K562 (cell line): Measurements from ENCODE around the gene SETX. TPM values are rescaled to one million over a fixed set of nuclear protein-coding genes. Genes with fewer than 3 reads are reported as not detected.

ENCODE experiments used
- ATAC-seq: fragments of 200-7000 bp; cut with Tn5 transposase; 3 replicates; pipeline ENCODE4 v1.9.1; 2020; ENCODE audit warnings: moderate library complexity
- BruUV-seq: library from RNA; stranded (reverse); fragments of 400-500 nt; replicated peaks from 2 replicates; lab custom pipeline; 2021; lab: Mats Ljungman, UMichigan
- CTCF ChIA-PET: fragments of 300-600 bp; formaldehyde crosslinking; extraction: SDS; loops from one replicate; lab custom pipeline; 2021; ENCODE audit warnings: low intra/inter-chr PET ratio; lab: Yijun Ruan, JAX
- POLR2A ChIA-PET: fragments of 300-600, 350-650 bp; sonication (Branson Sonifier 250); formaldehyde crosslinking; extraction: SDS; loops from one replicate; lab custom pipeline; 2021; ENCODE audit warnings: antibody characterized with exemption, inconsistent platforms; lab: Yijun Ruan, JAX
- DNase-seq, 4 experiments: peaks; one replicate each; pipeline versions ENCODE4 v3.0.0 to v3.0.0-alpha.2; 2011 to 2018; ENCODE audit warnings: low spot score in 3 of 4, mixed read lengths in 3 of 4; ENCODE audit errors: extremely low read depth in 1 of 4
- FAIRE-seq: peaks from 2 replicates; lab custom pipeline; 2011; peaks lifted over from hg19 to GRCh38; lab: Jason Lieb, UNC
- H2AFZ ChIP-seq: 2 replicates; pipeline ENCODE4 v1.6.0; 2011; ENCODE audit warnings: low read depth, low read length, control low read depth, inconsistent platforms
- H3K27ac ChIP-seq: fragments of 200-600 bp; 3 replicates; pipeline ENCODE4 v1.8.0; 2011; ENCODE audit warnings: low read depth, mild to moderate bottlenecking, control low read depth, inconsistent platforms, low read length, moderate library complexity, mixed read lengths; ENCODE audit errors: extremely low read depth
- H3K27me3 ChIP-seq, 2 experiments: fragments of 300-600 bp in 1 of 2; 2 replicates in 1 of 2; 3 replicates in 1 of 2; pipeline versions ENCODE4 v1.6.0 to v1.8.0; 2011; ENCODE audit warnings: inconsistent platforms in 2 of 2, low read length in 2 of 2, mild to moderate bottlenecking in 1 of 2, mixed read lengths in 1 of 2, moderate library complexity in 1 of 2; ENCODE audit not compliant: control insufficient read depth in 2 of 2, insufficient read depth in 2 of 2
- H3K36me3 ChIP-seq: fragments of 300-600 bp; 3 replicates; pipeline ENCODE4 v1.8.0; 2011; ENCODE audit warnings: mild to moderate bottlenecking, low read length, inconsistent platforms; ENCODE audit not compliant: control insufficient read depth, insufficient read depth
- H3K4me1 ChIP-seq, 2 experiments: fragments of 200-600 bp in 1 of 2; replicated peaks in 1 of 2; 2 replicates in 1 of 2; 3 replicates in 1 of 2; pipeline versions ENCODE4 v1.5.1 to v1.8.0; 2011; ENCODE audit warnings: inconsistent platforms in 2 of 2, low read length in 2 of 2, mild to moderate bottlenecking in 1 of 2, mixed read lengths in 1 of 2, moderate library complexity in 1 of 2; ENCODE audit not compliant: control insufficient read depth in 2 of 2, insufficient read depth in 2 of 2
- H3K4me2 ChIP-seq: 2 replicates; pipeline ENCODE4 v1.6.1; 2011; ENCODE audit warnings: low read length, control low read depth, inconsistent platforms, mixed read lengths; ENCODE audit not compliant: insufficient read depth
- H3K4me3 ChIP-seq: fragments of 200-600 bp; sonication (generic), shearing (Covaris generic); 2 replicates; pipeline ENCODE4 v1.5.1; 2016; ENCODE audit warnings: control low read depth, inconsistent platforms
- H3K79me2 ChIP-seq: fragments of 200-600 bp; 3 replicates; pipeline ENCODE4 v1.8.0; 2011; ENCODE audit warnings: low read length, inconsistent platforms; ENCODE audit not compliant: control insufficient read depth, insufficient read depth
- H3K9ac ChIP-seq, 2 experiments: 2 replicates each; pipeline versions ENCODE4 v1.6.0 to v1.6.1; 2011; ENCODE audit warnings: low read depth in 2 of 2, low read length in 2 of 2, control low read depth in 1 of 2, inconsistent platforms in 1 of 2, mild to moderate bottlenecking in 1 of 2, mixed read lengths in 1 of 2; ENCODE audit not compliant: insufficient read depth in 1 of 2
- H3K9me1 ChIP-seq: one replicate; pipeline ENCODE4 v1.6.0; 2011; ENCODE audit warnings: inconsistent platforms, mild to moderate bottlenecking, low read length, moderate library complexity; ENCODE audit not compliant: control insufficient read depth, insufficient read depth
- H3K9me3 ChIP-seq: replicated peaks from 2 replicates; pipeline ENCODE4 v1.5.1; 2011; ENCODE audit warnings: low read depth, low read length, inconsistent platforms; ENCODE audit not compliant: control insufficient read depth, insufficient read depth
- H4K20me1 ChIP-seq: replicated peaks from 2 replicates; pipeline ENCODE4 v1.6.1; 2011; ENCODE audit warnings: low read length, inconsistent platforms, mixed read lengths; ENCODE audit not compliant: control insufficient read depth, insufficient read depth
- CTBP1 ChIP-seq: fragments of 450-650 bp; IDR thresholded peaks from 2 replicates; pipeline ENCODE4 v1.6.1; 2016; ENCODE audit warnings: borderline replicate concordance
- GTF3C2 ChIP-seq: IDR thresholded peaks from 3 replicates; pipeline ENCODE4 v1.6.1; 2011; ENCODE audit warnings: borderline replicate concordance, mild to moderate bottlenecking, moderate library complexity; ENCODE audit not compliant: insufficient read length; ENCODE audit errors: extremely low read depth
- NFE2 ChIP-seq: IDR thresholded peaks from 2 replicates; pipeline ENCODE4 v1.6.1; 2014; ENCODE audit warnings: antibody characterized with exemption, low read depth
- NFXL1 ChIP-seq: fragments of 450-650 bp; formaldehyde crosslinking; IDR thresholded peaks from 2 replicates; pipeline ENCODE4 v1.4.0; 2021; ENCODE audit warnings: mild to moderate bottlenecking
- PML ChIP-seq: IDR thresholded peaks from 2 replicates; pipeline ENCODE4 v1.6.1; 2012; ENCODE audit warnings: low read length, inconsistent platforms
- SIN3A ChIP-seq, 2 experiments: fragments of 150-350 bp in 1 of 2; IDR thresholded peaks; 2 replicates each; pipeline ENCODE4 v1.6.1; 2011 to 2016; ENCODE audit warnings: borderline replicate concordance in 2 of 2, low read depth in 2 of 2, low read length in 2 of 2, mild to moderate bottlenecking in 2 of 2, moderate library complexity in 2 of 2; ENCODE audit not compliant: control insufficient read depth in 1 of 2
- U2AF1 ChIP-seq: fragments of 200-400 bp; formaldehyde crosslinking; optimal IDR thresholded peaks from 2 replicates; pipeline ENCODE3; 2017; ENCODE audit warnings: mild to moderate bottlenecking, low read depth, low read length, moderate library complexity
- YY1 ChIP-seq, 3 experiments: IDR thresholded peaks; 2 replicates each; pipeline ENCODE4 v1.6.1; 2011; ENCODE audit warnings: low read length in 2 of 3, mild to moderate bottlenecking in 2 of 3, moderate library complexity in 2 of 3, borderline replicate concordance in 1 of 3, control low read depth in 1 of 3, low read depth in 1 of 3; ENCODE audit not compliant: insufficient read depth in 3 of 3, insufficient replicate concordance in 2 of 3, control insufficient read depth in 1 of 3, insufficient read length in 1 of 3; ENCODE audit errors: extremely low read depth in 1 of 3
- ZNF23 ChIP-seq: fragments of 250-450 bp; sonication (Bioruptor Pico); IDR thresholded peaks from 2 replicates; pipeline ENCODE4 v1.4.0; 2020; ENCODE audit warnings: mild to moderate bottlenecking
- WGBS: fragments of 100-300 bp; shearing (Covaris generic); methylation state at CpG from one replicate; pipeline ENCODE4 v1.1.6; 2016; ENCODE audit warnings: low coverage, mixed read lengths; ENCODE audit not compliant: insufficient coverage; ENCODE audit errors: missing lambda C conversion rate; 5-methylcytosine and 5-hydroxymethylcytosine counted together
- in situ Hi-C: fragments of 300-500 bp; cut with MboI; formaldehyde crosslinking; loops from 4 replicates; pipeline ENCODE4 v1.15.0; 2018; ENCODE audit warnings: inconsistent platforms, mixed read lengths
- intact Hi-C: fragments of 100-400 bp; cut with micrococcal nuclease; formaldehyde crosslinking; loops from 2 replicates; pipeline ENCODE4 v1.14.2; 2022
- polyA plus RNA-seq, 8 experiments: library from polyadenylated mRNA; depleted of rRNA in 4 of 8; stranded (reverse) in 5 of 8; unstranded in 3 of 8; fragments of >200 nt; fragmentation: Nextera tagmentation in 2 of 8; fragmentation: Illumina TruSeq in 1 of 8; extraction: Ambion mirVana in 2 of 8; extraction: Trizol in 1 of 8; gene quantifications; 2 replicates each; pipeline versions ENCODE4 v1.2.1 to v1.2.3, GENCODE V29; 2011 to 2014; ENCODE audit warnings: inconsistent platforms in 1 of 8, missing spikeins in 1 of 8
- total RNA-seq, 7 experiments: library from RNA; depleted of rRNA in 6 of 7; stranded (reverse); fragments of >200 nt in 6 of 7; fragmentation: Illumina TruSeq in 2 of 7; extraction: Trizol in 2 of 7; gene quantifications; 2 replicates each; pipeline versions ENCODE4 v1.2.1 to v1.2.3, GENCODE V29; 2011 to 2021; ENCODE audit warnings: low replicate concordance in 1 of 7
- TF ChIP-seq, protein P1 (sequence below): fragments of 250-450 bp; sonication (Bioruptor Pico); IDR thresholded peaks from 2 replicates; pipeline ENCODE4 v1.5.1; 2021; ENCODE audit warnings: mild to moderate bottlenecking
- TF ChIP-seq, protein P2 (sequence below), 2 experiments: fragments of 450-650 bp in 1 of 2; IDR thresholded peaks; 2 replicates each; pipeline ENCODE4 v1.6.1; 2011 to 2017; ENCODE audit warnings: low read depth in 2 of 2, antibody characterized with exemption in 1 of 2, borderline replicate concordance in 1 of 2, low read length in 1 of 2, mild to moderate bottlenecking in 1 of 2, mixed read lengths in 1 of 2; ENCODE audit not compliant: control insufficient read depth in 1 of 2

Gene SETX
- total and polyA plus RNA-seq, 9 of the 15 experiments (the other 6 are each of a cell fraction or from before 2014, with no cell fraction given): 8.7 to 45.7 (median 28.7) TPM

- 0% methylated on average over 3 of the region's 3 CpGs for WGBS
- ATAC-seq (no peak), DNase-seq (no peak), FAIRE-seq (no peak)
- POLR2A ChIA-PET: interaction anchor here (0.6 to 0.8 kb wide), 3 partner anchors 481 to 1675 kb away, joined by 3 to 5 read pairs (median 3); no protein-coding TSS in a partner anchor
- H3K4me1 ChIP-seq: peaks cover 0 to 46% of the 10 kb centered on the region in 2 experiments; a peak in 4 of 5 replicates
- peaks cover 12% of the 10 kb centered on the region for H4K20me1 ChIP-seq
- no peaks in the 10 kb centered on the region for H3K36me3 ChIP-seq
- H3K27ac ChIP-seq: no peak overlapping the region
- H3K79me2 ChIP-seq: no peaks in the 10 kb centered on the region
- H3K9me1 ChIP-seq: no peaks in the 10 kb centered on the region
- in situ Hi-C loops: no loop called here
- CTCF ChIA-PET: no interaction called here
- H3K9ac ChIP-seq: no peak overlapping the region
- intact Hi-C loops: no loop called here
- no peak overlapping the region for H3K4me2 ChIP-seq
- peaks cover 26 to 79% of the 10 kb centered on the region in 2 experiments for H3K27me3 ChIP-seq
- BruUV-seq: no TSS peak
- no peak overlapping the region for H2AFZ ChIP-seq
- H3K9me3 ChIP-seq: no peaks in the 10 kb centered on the region
- H3K4me3 ChIP-seq: no peak overlapping the region
- TF ChIP-seq, protein P1, sequence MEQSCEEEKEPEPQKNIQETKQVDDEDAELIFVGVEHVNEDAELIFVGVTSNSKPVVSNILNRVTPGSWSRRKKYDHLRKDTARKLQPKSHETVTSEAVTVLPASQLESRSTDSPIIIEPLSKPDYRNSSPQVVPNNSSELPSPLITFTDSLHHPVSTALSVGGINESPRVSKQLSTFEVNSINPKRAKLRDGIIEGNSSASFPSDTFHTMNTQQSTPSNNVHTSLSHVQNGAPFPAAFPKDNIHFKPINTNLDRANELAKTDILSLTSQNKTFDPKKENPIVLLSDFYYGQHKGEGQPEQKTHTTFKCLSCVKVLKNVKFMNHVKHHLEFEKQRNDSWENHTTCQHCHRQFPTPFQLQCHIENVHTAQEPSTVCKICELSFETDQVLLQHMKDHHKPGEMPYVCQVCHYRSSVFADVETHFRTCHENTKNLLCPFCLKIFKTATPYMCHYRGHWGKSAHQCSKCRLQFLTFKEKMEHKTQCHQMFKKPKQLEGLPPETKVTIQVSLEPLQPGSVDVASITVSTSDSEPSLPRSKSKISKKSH (CRISPR knock-in tag): no peak
- TF ChIP-seq NFE2 (no peak), PML (no peak), GTF3C2 (no peak), ZNF23 (CRISPR knock-in tag) (no peak), YY1 (IDR thresholded peaks at IDR 0.05; ENCODE audit: borderline replicate concordance in 1 of 3, control insufficient read depth in 1 of 3, extremely low read depth in 1 of 3, insufficient read depth in 3 of 3, insufficient read length in 1 of 3, insufficient replicate concordance in 2 of 3, low read depth in 1 of 3, low read length in 2 of 3) (no peak), NFXL1 (CRISPR knock-in tag) (no peak), CTBP1 (no peak), U2AF1 (no peak), SIN3A (IDR thresholded peaks at IDR 0.05; ENCODE audit: borderline replicate concordance in 2 of 2, control insufficient read depth in 1 of 2, low read depth in 2 of 2, low read length in 2 of 2) (no peak)
- TF ChIP-seq, protein P2, sequence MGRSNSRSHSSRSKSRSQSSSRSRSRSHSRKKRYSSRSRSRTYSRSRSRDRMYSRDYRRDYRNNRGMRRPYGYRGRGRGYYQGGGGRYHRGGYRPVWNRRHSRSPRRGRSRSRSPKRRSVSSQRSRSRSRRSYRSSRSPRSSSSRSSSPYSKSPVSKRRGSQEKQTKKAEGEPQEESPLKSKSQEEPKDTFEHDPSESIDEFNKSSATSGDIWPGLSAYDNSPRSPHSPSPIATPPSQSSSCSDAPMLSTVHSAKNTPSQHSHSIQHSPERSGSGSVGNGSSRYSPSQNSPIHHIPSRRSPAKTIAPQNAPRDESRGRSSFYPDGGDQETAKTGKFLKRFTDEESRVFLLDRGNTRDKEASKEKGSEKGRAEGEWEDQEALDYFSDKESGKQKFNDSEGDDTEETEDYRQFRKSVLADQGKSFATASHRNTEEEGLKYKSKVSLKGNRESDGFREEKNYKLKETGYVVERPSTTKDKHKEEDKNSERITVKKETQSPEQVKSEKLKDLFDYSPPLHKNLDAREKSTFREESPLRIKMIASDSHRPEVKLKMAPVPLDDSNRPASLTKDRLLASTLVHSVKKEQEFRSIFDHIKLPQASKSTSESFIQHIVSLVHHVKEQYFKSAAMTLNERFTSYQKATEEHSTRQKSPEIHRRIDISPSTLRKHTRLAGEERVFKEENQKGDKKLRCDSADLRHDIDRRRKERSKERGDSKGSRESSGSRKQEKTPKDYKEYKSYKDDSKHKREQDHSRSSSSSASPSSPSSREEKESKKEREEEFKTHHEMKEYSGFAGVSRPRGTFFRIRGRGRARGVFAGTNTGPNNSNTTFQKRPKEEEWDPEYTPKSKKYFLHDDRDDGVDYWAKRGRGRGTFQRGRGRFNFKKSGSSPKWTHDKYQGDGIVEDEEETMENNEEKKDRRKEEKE (IDR thresholded peaks at IDR 0.05; ENCODE audit: borderline replicate concordance in 1 of 2, control insufficient read depth in 1 of 2, low read depth in 2 of 2, low read length in 1 of 2): no peak
Observed at GRCh38 chr9:132239518-132239917, 115.3 kb downstream of the SETX start.
